Activated T-helper 1 cell treated with anti-CD3 and anti-CD28 coated beads, Interleukin-2, amount 50 U/mL, for 16 hours (primary cell): Measurements from ENCODE around the gene ATXN2.
"Not testable (repeated sequence)": the region's sequence is repeated elsewhere in the genome, so short reads cannot be mapped to it uniquely, and the experiment has no call there.

ENCODE experiments used
- DNase-seq, 2 donors: peaks; one replicate each; pipeline ENCODE4 v3.0.0-alpha.2; 2020; ENCODE audit warnings: low read depth in 1 of 2, low spot score in 1 of 2

ATXN2 gene, protein sequence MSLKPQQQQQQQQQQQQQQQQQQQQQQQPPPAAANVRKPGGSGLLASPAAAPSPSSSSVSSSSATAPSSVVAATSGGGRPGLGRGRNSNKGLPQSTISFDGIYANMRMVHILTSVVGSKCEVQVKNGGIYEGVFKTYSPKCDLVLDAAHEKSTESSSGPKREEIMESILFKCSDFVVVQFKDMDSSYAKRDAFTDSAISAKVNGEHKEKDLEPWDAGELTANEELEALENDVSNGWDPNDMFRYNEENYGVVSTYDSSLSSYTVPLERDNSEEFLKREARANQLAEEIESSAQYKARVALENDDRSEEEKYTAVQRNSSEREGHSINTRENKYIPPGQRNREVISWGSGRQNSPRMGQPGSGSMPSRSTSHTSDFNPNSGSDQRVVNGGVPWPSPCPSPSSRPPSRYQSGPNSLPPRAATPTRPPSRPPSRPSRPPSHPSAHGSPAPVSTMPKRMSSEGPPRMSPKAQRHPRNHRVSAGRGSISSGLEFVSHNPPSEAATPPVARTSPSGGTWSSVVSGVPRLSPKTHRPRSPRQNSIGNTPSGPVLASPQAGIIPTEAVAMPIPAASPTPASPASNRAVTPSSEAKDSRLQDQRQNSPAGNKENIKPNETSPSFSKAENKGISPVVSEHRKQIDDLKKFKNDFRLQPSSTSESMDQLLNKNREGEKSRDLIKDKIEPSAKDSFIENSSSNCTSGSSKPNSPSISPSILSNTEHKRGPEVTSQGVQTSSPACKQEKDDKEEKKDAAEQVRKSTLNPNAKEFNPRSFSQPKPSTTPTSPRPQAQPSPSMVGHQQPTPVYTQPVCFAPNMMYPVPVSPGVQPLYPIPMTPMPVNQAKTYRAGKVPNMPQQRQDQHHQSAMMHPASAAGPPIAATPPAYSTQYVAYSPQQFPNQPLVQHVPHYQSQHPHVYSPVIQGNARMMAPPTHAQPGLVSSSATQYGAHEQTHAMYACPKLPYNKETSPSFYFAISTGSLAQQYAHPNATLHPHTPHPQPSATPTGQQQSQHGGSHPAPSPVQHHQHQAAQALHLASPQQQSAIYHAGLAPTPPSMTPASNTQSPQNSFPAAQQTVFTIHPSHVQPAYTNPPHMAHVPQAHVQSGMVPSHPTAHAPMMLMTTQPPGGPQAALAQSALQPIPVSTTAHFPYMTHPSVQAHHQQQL

DNA sequence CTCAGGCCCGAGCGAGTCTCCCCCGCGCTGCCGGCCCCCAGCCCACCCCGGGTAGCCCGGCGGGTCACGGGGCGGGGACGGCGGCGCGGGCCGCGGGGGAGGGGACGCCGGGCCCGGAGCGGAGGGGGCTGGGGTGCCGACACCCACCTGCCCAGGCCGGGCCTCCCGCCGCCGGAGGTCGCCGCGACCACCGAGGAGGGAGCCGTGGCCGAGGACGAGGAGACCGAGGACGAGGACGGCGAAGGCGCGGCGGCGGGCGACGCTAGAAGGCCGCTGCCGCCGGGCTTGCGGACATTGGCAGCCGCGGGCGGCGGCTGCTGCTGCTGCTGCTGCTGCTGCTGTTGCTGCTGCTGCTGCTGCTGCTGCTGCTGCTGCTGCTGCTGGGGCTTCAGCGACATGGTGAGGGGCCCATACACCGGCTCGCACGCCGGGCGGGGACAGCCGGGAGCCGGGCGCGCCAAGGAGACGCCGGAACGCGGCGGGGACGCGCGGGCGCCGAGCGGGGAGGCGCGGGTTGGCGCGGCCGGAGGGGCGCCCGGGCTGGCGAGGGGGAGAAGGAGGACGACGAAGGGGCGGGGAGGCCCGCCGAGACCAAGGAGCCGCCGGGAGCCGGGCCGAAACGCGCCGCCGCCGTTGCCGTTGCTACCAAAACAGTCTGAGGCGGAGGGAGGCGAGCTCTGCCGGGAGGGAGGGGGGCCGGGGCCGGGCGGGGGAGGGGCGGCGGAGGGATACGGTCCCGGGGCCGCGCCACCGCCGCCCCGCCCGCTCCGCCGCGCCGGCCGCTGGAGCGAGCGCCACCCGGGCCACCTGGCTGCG lies at the start of gene ATXN2:
Gene ATXN2, minus strand, starts transcription at position 679 of the 816 bp plus-strand sequence. Its CDS starts 281 bp downstream, at position 398.
- DNase-seq: peak; percentile 37 to 53

DNA sequence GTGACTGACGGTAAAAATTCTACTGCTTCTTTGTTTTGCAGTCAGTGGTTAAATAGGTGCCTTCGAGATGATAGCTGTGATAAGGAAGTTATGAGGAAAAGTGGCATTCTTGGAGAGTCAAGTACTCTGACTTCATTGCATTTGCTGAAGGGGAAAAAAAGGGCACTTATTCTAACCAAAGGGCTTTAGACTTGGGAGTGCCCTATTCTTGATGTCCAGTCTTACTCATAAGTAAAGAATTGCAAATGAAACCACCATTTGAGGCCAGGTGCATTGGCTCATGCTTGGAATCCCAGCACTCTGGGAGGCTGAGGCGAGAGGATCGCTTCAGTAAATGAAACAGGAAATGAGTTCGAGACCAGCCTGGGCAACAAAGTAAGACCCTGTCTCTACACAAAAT lies 46.3 kb upstream of the ATXN2 start:
- DNase-seq: no peak

DNA sequence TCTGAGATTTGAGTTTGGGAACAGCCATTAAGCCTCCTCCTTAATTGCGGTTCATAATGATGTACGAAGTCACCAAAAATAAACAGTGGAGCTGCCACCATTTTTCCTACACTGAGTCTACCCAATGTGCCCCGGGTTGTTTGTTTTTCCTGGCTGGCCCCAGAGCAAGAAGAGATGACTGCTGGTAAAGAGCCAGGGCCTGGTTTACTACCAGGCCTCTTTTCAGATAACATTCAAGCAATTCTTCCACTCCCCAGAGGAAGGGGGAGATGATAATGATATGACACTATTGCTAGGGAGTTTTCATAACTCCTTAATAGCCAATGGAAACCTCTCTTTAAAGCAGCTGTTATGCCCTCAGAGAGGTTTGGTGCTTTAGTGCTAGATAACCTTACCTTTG lies 44.3 kb upstream of the ATXN2 start:
- DNase-seq: no peak

DNA sequence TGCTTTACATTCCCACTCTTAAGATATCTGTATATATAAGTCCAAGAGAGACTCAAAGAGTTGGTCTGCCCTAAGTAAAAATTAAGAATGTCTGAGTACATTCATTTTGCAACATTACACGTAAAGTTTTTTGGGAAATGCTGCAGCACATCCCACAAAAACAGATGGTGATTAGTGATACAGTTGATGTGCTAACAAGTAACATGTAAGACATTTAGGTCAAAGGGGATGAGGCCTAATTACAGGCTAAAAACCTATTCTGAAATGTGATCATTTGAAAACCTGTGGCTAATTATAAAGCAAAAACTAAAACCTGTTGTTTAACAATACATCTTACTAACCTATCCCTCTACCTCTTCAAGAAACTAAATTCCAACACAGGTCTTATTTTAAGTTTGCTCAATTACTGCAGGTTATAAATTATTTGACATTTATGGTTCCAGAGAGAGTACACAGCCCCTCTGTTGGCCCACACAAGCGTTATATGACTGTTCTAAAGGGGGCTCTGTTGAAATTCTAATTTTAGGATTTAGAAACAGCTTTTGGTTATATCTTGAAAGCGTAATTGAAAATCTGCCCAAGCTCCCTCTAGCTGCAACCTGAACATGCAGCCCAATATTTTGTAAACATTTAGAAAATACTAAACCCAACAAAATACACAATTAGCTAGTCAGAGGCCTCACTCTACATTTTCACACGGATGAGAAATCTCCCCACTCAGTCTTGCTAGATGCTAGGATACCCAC lies 43.7 kb upstream of the ATXN2 start:
- DNase-seq: no peak

DNA sequence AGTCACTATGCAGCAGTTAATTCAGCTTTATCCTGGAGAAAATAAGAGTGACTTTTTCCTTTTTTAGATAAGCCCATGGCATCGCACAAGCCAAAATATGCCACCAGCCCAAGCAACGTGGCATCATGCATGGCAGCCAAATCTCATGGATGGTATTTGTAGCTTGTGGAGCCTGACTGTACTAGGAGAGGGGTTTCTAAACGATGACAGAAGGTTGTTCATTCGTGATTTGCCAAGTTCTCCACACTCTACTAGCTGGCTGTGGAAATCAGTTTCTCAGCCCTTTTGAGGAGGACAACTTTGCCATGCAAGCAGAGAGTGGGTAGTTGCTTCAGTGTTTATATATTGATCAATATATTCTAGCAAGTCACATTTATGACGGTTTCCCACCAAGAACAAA lies 41.4 kb upstream of the ATXN2 start:
- no peak for DNase-seq

DNA sequence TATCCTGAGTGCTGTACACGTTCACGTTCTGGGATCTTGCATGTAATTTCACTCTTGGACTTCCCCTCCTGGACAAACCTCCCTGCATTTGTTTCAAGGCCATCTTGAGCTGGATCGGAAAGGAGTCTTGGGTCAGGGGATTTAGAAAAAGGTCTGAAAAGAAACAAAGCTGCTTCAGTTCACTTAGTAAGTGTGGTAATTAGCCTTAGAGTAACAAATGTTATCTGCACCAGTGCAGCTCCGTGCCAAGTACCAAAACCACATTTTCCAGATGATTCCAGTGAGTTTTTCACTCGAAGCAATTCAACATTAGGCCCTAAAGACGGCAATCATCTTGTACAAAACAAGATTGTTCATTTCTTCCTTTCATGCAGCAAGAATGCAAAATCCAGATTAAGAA lies 39.4 kb upstream of the ATXN2 start:
- no peak for DNase-seq

DNA sequence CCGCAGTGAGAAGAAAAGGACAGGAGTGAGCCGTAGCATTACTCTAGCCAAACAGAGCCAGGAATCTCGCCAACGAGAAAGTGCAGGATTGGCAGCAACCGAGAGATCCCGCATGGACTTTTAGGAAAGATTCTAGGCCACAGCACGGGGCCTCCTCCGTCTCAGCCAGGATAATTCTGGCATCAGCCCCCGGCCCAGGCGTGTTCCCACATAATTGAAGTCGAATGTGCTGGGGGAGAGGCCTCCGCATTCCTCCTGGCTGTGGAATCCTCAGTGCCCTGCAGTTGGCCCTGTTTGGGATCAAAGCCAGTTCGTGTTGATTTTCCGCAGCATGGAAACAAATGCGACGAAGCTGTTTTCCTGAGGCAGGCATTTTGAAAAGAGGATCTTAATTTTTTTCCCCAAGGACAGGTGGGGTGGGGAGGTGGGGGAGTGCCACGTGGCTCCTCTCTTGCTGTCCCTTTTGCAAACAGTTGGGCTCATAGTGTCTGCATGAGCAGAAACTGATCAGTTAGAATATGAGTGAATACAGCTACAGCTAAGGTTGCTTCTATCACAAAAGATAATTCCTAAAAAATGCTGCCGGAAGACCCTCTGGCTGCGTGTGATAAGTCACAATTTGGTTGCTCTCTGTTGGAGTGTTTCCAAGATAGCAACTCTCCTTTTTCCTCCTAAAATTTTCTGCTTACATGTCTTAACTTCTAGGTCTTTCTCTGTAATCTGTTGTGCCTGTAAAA lies 37.3 kb upstream of the ATXN2 start:
- DNase-seq: no peak

DNA sequence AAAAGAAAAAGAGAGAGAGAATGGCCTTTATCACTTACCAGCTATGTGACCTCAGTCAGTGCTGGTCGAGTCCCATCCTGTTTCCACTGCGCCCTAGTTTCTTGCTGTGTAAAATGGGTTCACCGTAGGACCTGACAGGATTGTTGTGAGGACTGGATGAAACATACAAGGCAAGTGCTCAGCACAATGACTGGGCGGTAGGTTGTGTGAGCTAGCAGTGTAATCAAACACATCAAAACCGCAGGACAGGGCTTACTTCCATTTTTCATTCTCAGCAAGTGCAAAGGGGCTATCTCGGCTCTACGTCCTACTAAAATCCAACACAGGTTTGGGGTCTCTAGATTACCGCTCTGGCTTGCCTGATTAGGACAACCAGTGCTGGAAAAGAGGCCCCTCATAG lies 36.4 kb upstream of the ATXN2 start:
- DNase-seq: no peak

DNA sequence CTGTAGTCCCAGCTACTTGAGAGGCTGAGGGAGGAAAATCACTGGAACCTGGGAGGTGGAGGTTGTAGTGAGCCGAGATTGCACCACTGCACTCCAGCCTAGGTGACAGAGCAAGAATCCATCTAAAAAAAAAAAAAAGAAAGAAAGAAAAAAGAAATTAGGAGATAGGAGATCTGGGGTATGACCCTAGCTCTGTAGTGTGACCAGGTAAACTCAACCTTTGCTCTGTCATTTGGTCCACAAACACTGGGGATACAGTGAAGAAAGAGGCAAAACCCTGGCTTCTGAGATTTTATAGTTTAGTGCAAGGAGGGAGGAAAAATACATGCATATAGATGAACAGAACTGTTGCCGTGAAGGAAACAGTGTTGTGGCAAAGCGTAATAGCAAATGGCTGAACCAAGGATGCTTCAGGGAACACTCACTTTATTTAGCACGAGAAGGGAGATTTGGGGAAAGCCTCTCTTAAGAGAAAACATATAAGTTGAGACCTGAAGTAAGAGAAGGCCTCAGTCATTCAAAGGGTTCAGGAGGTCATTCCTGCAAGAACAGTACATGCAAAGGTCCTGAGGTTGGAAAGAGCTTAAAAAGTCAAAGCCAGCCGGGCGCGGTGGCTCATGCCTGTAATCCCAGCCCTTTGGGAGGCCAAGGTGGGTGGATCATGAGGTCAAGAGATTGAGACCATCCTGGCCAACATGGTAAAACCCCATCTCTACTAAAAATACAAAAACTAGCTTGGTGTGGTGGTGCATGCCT lies 29.6 kb upstream of the ATXN2 start:
- no peak for DNase-seq

DNA sequence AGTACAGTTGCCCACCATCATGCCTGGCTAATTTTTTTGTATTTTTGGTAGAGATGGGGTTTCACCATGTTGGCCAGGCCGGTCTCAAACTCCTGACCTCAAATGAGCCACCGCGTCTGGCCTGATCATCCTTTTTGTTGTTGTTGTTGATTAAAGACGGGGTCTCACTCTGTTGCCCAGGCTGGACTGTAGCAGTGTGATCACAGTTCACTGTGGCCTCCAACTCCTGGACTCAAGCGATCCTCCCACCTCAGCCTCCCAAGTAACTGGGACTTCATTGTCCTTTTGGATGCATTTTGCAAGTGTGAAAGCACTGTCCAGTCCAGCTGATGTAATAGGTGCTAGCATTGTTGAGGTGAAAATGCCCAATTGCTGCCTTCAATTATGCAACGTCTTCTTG lies 27.1 kb upstream of the ATXN2 start:
- no peak for DNase-seq

DNA sequence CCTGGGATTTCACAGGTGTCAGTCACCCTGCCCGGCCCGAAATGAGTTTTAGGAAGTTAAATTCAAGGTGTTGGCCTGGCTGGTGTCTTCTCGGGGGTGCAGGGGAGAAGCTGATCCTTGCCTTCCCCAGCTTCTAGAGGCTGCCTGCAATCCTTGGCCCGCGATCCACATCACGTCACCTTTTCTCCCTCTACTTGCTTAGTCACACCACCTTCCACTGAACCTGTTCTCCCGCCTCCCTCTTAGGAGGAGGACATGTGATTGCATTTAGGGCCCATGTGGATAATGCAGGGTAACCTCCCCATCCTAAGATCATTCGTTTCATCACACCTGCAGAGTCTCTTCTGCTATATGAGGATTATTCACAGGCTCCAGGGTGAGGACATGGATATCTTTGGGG lies 25.4 kb upstream of the ATXN2 start:
- no peak for DNase-seq

DNA sequence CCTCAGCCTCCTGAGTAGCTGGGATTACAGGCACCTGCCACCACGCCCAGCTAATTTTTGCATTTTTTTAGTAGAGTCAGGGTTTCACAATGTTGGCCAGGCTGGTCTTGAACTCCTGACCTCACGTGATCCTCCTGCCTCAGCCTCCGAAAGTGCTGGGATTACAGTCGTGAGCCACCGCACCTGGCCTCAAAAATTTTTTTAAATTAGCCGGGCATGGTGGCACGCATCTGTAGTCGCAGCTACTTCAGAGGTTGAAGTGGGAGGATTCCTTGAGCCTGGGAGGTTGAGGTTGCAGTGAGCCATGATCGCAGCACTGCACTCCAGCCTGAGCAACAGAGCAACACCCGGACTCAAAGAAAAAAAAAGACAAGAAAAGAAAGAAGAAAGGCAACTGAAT lies 18.7 kb upstream of the ATXN2 start:
- DNase-seq: not testable (repeated sequence)

DNA sequence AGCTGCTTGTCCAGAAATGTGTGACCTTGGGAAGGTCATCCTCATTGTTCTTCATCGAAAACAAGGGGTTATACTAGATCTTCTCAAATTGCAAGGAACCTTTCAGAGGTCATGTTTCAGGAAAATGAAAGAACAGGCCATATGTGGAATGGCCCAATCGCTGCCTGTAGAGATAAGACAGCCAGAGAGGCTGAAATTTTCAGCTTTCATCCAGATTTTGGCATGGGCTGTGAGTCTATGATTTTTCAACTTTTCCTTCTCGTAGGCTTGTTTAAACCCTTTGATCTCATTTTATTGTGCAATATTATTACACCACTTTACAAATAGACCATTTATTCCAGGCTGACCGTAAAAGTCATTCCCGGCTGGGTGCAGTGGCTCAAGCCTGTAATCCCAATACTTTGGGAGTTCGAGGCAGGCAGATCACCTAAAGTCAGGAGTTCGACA lies 17.1 kb upstream of the ATXN2 start:
- DNase-seq: no peak

DNA sequence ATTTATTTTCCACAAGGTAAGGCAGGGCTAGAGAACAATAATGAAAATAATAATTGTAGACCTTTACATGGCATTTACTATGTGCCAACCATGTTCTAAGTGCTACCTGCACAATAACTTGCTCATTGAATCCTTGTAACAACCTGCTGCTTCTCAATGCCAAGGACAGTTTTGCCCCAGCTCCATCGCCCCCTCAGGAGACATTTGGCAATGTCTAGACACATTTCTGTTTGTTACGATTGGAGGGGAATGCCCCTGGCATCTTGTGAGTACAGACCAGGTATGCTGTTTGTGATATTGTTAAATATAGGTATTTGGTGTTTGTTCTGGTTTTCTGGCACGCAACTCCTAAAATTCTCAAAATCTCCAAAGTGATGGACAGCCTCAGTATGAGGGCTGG lies 8.1 kb upstream of the ATXN2 start:
- DNase-seq: no peak

DNA sequence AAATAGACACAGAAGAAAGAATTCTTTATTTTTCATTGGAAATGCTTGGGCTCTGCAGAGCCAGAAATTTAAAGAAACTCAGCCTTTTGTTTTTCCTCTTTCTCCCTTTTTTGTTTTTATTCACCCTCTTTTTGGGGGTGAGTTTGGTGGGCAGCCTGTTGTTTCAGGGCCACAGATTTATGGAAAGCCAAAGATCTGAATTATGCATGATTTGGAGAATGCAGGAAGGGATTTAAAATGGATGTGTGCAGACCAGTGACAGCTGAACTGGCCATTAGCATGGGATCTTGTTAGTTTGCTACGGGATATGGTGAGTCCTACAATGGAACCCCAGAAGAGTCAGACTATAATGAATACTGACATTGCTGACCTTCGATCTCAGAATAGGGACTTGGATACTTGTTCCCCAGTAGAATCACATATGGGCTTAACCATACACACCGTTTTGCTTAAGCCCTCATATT lies 7.7 kb upstream of the ATXN2 start:
- DNase-seq: no peak

DNA sequence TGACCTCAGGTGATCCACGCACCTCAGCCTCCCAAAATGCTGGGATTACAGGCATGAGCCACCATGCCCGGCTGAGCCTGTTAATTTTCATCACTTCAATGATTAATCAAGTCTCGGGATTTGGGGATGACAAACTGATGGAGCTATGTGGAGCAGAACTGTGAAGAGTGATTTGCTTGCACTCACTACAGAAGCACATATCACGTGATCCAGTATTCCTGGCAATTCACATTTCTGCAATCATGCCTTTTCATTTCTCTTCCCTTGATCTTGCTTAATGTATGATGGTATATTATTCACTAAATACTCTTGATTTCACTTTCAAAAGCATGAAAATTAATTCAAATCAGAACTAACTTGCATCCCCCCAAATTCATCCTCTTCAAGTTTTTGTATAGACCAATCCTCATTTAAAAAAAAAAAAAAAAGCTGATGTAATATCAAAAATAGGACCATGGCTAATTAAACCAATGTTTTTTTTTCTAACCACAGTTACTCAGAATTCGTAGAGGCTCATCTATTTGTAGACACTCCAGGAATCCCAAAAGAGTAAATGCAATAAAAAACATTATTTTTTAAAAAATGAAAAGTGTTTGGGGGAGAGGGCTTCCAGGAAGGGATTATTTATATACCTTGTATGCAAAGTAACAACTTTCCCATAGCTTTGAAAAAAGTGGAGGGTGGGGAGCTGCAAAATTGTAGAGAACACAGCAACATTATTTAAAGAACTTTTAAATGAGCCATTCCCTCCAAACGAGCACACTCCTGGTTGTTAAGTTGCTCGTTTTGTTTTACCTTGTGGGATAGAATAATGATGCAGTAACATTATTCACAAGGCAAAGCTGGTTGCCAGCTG lies 7.0 kb upstream of the ATXN2 start:
- DNase-seq: no peak

DNA sequence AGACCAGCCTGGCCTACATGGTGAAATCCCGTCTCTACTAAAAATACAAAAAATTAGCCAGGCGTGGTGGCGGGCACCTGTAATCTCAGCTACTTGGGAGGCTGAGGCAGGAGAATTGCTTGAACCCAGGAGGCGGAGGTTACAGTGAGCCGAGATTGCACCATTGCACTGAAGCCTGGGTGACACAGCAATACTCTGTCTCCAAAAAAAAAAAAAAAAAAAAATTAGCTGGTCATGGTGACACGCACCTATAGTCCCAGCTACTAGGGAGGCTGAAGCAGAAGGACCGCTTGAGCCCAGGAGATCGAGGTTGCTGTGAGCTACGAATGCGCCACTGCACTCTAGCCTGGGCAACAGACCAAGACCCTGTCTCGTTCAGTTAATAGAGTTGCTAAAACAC lies 3.7 kb upstream of the ATXN2 start:
- DNase-seq: not testable (repeated sequence)

DNA sequence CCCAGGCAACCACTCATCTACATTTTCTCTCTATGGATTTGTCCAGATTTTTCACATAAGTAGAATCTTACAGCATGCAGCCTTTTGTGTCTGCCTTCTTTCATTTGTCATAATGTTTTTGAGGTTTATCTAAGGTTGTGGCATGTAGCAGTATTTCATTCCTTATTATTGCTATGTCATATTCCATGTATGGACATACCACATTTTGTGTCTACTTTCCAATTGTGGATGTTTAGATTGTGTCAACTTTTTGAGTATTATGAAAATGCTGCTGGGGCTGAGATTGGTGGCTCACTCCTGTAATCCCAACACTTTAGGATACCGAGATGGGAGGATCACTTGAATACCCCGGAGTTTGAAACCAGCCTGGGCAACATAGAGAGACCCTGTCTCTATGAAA lies 3.2 kb upstream of the ATXN2 start:
- DNase-seq: no peak
